ENCODE data around the gene RNU2-63P. TPM values are rescaled to one million over a fixed set of nuclear protein-coding genes. Genes with fewer than 3 reads are reported as not detected.
"Not testable (repeated sequence)": the region's sequence is repeated elsewhere in the genome, so short reads cannot be mapped to it uniquely, and the experiment has no call there.

RNU2-63P gene
- total RNA-seq, 1 donor from 2014 or later = not detected

DNA sequence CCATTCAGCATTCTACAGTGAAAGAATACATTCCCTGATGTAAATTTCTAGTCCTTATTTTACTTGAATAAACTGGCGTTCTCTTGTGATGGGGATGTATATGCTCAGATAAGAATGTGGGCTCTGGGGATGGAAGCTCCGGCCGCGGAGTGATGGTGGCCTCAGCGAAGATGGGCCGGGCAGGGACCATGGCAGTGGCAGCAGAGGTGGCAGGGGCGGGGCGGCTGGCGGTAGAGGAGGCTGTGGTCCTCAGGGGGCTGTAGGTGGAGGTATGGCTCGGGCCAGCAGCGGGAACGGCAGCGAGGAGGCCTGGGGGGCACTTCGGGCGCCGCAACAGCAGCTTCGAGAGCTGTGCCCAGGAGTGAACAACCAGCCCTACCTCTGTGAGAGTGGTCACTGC lies 44.0 kb downstream of the RNU2-63P start:
- intact Hi-C loops (cut with DNase I); DNase-seq; H3K4me1 ChIP-seq; H3K36me3 ChIP-seq; H3K27me3 ChIP-seq; H3K9me3 ChIP-seq; H3K27ac ChIP-seq; H3K4me3 ChIP-seq: not testable (repeated sequence)
- ATAC-seq = peak; percentile 41

Other genes starting within 250 kb of the RNU2-63P start
- 3.5 TPM for gene RGPD2, start 190.8 kb downstream of the RNU2-63P start, total RNA-seq
- 18.9 TPM for gene KRCC1, start 39.2 kb upstream of the RNU2-63P start, total RNA-seq
- not detected for gene SMYD1, start 51.3 kb upstream of the RNU2-63P start, total RNA-seq
- gene FABP1, start 111.5 kb upstream of the RNU2-63P start, total RNA-seq = not detected
- 20.3 TPM for gene THNSL2, start 153.8 kb upstream of the RNU2-63P start, total RNA-seq